GM10266 (cell line): Measurements from ENCODE around the gene RNF2.

Source experiments
- DNase-seq: peaks from one replicate; pipeline ENCODE4 v3.0.0; 2012; ENCODE audit errors: extremely low spot score
- TF ChIP-seq, protein P1 (sequence below): IDR thresholded peaks from 2 replicates; pipeline ENCODE4 v1.5.1; 2012; ENCODE audit warnings: mild to moderate bottlenecking, low read depth; ENCODE audit not compliant: control insufficient read depth, insufficient read depth; ENCODE audit errors: missing control alignments

The RNF2 gene

DNA sequence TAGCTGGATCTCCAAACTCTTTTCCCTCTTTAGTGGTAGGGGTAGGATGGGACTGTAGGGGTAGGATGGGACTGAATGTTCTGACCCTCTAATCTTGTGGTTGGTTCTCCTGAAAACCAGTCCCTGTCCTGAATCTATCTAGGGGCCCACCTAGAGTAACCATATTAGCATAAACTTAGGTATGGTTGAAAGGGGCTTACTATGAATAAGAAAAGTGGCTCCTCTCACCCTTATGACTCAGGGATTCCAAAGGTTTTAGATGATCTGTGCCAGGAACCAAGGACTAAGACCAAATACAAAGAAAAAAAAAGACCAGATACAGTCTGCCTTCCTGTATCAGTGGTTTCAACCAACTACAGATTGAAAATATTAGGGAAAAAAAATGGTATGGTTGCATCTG is 28.9 kb downstream of the RNF2 start:
- DNase-seq = no peak
- TF ChIP-seq, protein P1, sequence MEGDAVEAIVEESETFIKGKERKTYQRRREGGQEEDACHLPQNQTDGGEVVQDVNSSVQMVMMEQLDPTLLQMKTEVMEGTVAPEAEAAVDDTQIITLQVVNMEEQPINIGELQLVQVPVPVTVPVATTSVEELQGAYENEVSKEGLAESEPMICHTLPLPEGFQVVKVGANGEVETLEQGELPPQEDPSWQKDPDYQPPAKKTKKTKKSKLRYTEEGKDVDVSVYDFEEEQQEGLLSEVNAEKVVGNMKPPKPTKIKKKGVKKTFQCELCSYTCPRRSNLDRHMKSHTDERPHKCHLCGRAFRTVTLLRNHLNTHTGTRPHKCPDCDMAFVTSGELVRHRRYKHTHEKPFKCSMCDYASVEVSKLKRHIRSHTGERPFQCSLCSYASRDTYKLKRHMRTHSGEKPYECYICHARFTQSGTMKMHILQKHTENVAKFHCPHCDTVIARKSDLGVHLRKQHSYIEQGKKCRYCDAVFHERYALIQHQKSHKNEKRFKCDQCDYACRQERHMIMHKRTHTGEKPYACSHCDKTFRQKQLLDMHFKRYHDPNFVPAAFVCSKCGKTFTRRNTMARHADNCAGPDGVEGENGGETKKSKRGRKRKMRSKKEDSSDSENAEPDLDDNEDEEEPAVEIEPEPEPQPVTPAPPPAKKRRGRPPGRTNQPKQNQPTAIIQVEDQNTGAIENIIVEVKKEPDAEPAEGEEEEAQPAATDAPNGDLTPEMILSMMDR = no peak

- TF ChIP-seq, protein P1 = no peak
- no peak for DNase-seq
Observed at GRCh38 chr1:185075476-185075875, 30.1 kb downstream of the RNF2 start.

- no peak for DNase-seq
- TF ChIP-seq, protein P1 = no peak
Observed at GRCh38 chr1:185077374-185077773, 32.0 kb downstream of the RNF2 start.

GRCh38 chr1:185080422-185080821 is 35.1 kb downstream of the RNF2 start:
- TF ChIP-seq, protein P1 = no peak
- no peak for DNase-seq

DNA sequence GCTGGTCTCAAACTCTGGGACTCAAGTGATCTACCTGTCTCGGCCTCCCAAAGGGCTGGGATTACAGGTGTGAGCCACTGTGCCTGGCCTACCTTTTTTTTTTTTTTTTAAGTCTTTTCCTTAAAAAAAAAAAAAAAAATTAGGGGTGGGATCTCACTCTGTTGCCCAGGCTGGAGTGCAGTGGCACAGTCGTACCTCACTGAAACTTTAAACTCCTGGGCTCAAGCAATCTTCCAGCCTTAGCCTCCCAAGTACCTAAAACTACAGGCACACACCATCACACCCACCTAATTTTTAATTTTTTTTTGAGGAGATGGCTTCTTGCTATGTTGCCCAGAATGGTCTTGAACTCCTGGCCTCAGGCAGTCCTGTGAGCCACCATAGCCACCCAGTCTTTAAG is 38.5 kb downstream of the RNF2 start:
- TF ChIP-seq, protein P1 = no peak
- no peak for DNase-seq

GRCh38 chr1:185087101-185087500 is 41.7 kb downstream of the RNF2 start:
- TF ChIP-seq, protein P1 = no peak
- DNase-seq = no peak

GRCh38 chr1:185087746-185088145 is 42.4 kb downstream of the RNF2 start:
- TF ChIP-seq, protein P1 = no peak
- no peak for DNase-seq
